Measurements from ENCODE around the gene ABHD2.
"Not testable (repeated sequence)": the region's sequence is repeated elsewhere in the genome, so short reads cannot be mapped to it uniquely, and the experiment has no call there.

The ABHD2 gene

DNA sequence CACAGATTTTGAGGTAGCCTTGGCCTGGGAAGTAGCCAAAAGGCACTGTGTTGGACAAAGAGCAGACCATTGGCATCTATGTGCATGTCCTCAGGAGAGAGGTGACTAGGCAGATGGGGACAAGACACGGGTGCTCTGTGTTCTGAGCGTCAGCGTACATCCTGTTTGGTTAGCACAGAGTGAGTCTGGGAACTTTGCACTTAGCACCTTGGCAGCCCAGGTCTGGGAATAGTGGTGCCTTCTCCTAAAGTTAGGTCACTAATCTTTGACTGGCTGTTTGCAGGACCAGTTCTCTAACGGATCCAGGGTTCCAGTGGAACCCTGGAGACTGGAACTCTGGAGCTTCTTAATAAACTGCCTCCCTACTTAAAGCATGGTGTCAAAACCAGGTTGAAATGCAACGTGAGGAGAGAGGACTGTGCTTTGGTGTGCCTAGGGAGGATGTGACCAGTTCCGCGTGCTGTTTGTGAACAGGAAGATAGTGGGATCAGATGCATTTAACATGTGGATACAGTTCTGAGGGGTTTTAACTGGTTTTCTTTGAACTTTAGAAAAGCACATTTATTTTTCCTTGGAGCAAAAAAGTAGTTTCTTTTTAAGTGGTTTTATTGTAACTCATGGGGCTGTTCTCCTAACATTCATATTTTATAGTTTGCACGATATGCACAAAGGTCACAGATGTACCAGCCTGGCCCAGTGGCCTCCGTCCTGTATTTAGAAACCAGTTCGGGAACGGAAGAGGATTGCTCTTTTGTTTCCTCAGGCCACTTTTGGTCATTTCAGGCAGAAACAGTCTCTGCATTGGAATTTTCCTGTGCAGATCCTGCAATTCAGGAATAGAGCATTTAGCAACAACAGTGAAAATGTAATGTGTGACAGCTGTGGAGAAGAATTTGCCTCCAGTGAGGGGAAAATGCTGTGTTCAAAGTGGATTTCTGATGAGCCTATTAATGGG is 48.8 kb downstream of the ABHD2 start:
- FAIRE-seq (no peak), DNase-seq (ENCODE audit: low spot score) (no peak)

DNA sequence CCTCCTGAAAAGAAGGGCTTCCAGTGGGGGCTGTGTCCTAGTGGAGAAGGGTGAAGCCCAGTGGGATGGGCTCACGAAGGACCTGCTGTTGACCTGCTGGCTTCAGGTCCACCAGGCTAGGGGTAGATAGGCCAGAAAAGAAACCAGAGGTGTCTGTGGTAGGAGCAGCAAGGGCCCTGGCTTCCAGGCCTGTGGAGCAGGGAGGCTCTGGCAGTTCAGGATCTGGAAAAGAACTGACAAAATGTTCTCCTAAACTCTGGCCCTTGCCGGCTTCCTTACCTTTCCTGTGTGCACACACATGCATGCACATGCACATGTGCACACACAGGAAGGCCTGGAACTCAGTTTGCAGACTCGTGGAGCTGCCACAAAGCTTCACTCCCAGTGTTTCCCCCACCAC is 49.7 kb downstream of the ABHD2 start:
- DNase-seq (ENCODE audit: low spot score) = no peak
- FAIRE-seq = no peak

DNA sequence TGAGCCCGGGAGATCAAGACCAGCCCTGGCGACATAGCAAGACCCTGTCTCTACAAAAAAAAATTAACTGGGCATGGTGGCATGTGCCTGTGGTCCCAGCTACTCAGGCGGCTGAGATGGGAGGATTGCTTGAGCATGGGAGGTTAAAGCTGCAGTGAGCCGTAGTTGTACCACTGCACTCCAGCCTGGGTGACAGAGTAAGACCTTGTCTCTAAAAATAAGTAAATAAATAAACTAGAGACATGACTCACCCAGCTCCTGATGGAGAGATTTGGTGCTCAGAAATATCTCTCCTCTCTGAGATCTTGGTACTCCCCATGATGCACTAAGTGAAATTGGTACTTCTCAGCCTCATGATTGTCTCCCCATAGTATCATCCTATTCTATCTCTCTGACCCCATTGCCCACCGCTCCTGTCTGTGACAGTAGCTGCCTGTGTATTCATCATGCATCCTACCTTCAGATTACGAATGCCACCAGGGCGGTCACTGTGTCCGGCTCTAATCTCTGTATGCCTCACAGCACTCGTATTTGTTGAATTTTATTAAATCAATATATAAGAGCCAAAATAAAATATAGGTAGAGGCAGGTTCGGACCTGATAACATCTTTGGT is 50.9 kb downstream of the ABHD2 start:
- no peak for DNase-seq (ENCODE audit: low spot score)
- FAIRE-seq = no peak

- no peak for DNase-seq (ENCODE audit: low spot score)
- FAIRE-seq = no peak
Measured at GRCh38 chr15:89139613-89140499, 51.6 kb downstream of the ABHD2 start.

DNA sequence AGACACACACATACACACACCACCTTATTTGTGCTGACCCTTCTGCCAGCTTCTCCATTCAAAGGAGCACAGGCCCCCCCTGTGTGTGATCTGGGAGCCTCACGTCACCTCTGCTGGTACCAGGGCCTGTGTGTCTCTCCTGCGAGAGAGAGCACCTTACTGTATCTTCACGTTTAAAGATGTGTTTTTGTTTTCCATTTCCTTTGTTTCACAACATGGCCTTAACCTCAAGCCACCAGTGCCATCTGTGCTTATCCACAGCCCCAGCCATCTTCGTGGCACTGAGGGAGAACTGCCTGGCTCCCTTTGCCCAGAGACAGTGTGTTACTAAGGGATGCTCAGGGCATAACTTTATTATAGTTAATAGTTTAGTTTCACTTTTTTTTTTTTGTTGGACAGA is 52.3 kb downstream of the ABHD2 start:
- no peak for FAIRE-seq

DNA sequence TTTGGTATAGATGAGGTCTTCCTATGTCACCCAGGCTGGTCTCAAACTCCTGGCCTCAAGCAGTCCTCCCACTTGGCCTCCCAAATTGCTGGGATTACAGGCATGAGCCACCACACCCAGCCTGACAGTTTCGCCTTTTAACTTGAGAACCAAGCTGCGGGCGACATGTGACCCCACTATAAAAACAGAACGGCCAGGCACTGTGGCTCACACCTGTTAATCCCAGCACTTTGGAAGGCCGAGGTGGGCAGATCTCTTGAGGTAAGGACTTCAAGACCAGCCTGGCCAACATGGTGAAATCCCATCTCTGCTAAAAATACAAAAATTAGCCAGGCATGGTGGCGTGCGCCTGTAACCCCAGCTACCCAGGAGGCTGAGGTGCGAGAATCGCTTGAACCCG is 52.9 kb downstream of the ABHD2 start:
- DNase-seq (ENCODE audit: low spot score) = not testable (repeated sequence)

More for the DNA sequence above, 52.3 kb downstream of the ABHD2 start:
- no peak for DNase-seq (ENCODE audit: low spot score)

GRCh38 chr15:89141885-89142284 is 53.6 kb downstream of the ABHD2 start:
- FAIRE-seq = no peak
- no peak for DNase-seq (ENCODE audit: low spot score)

More for the DNA sequence above, 52.9 kb downstream of the ABHD2 start:
- not testable (repeated sequence) for FAIRE-seq

- no peak for FAIRE-seq
- no peak for DNase-seq (ENCODE audit: low spot score)
Measured at GRCh38 chr15:89142423-89142822, 54.2 kb downstream of the ABHD2 start.

GRCh38 chr15:89143503-89144162 is 55.4 kb downstream of the ABHD2 start:
- DNase-seq (ENCODE audit: low spot score) = no peak
- no peak for FAIRE-seq

- DNase-seq (ENCODE audit: low spot score) (no peak), FAIRE-seq (no peak)
Measured at GRCh38 chr15:89144491-89144890, 56.2 kb downstream of the ABHD2 start.

- FAIRE-seq (no peak), DNase-seq (ENCODE audit: low spot score) (no peak)
Measured at GRCh38 chr15:89146366-89146765, 58.1 kb downstream of the ABHD2 start.

GRCh38 chr15:89148126-89148525 is 59.9 kb downstream of the ABHD2 start:
- FAIRE-seq (no peak), DNase-seq (ENCODE audit: low spot score) (no peak)

- no peak for DNase-seq (ENCODE audit: low spot score)
- no peak for FAIRE-seq
Measured at GRCh38 chr15:89149501-89150101, 61.3 kb downstream of the ABHD2 start.

DNA sequence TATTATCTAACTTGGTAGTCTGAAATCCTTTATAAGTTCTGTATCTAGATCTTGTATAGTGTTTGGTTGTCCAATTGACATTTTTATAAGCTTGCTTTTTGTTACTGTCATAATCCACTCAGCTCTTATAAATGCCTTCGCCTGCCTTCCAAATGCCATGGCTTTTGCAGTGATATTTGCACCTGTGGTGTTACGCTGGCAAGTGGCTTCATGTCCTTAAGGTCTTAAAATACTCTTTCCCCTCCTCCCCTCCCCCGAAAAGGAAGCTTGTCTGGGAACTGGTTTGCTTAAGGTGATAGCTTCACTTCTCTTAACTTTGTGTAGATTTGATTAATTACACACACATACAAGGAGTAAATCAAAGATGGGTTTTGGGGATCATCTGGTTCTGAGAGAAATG is 62.0 kb downstream of the ABHD2 start:
- FAIRE-seq = no peak
- no peak for DNase-seq (ENCODE audit: low spot score)

DNA sequence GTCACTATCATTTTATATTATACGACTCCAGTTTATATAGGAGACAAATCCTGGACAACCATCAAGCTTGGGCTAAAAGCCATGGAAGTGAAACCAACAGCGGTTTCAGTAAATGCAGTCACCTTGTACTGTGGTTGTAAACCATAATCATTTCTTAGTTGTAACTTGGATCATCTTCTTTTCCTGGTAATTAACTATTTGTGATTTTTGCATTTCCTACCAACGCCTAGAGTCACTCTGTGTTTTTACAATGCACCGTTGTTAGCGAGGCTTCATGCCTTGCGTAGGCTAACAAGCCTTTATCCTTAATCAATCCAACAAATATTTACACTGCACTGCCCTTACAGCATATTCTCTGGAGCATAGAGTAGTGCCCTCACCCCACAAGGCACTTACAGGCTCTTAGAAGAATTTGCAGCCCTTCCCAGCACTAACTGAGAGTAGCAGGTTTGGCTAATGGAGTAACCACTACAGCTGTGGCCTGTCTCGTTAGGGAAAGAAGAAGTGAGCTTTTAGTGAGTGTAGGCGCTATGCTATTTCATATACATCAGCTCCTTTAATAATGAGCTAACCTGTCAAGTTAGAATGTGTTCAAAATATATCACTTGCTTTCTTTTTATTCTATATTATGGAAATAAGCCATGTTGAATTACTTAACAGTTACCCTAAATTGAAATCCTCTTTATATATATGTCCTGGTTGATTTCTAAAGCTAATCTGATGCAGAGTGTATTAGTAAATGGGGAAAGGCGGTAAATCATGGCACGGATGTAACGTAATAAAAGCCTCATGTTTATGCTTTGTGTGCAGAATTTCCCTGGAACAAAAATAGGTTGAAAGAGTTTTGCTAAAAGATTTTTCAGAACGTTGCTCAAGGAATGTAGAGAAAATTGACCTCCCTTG is 62.8 kb downstream of the ABHD2 start:
- no peak for DNase-seq (ENCODE audit: low spot score)
- no peak for FAIRE-seq

- FAIRE-seq = no peak
- no peak for DNase-seq (ENCODE audit: low spot score)
Measured at GRCh38 chr15:89155122-89155521, 66.9 kb downstream of the ABHD2 start.

DNA sequence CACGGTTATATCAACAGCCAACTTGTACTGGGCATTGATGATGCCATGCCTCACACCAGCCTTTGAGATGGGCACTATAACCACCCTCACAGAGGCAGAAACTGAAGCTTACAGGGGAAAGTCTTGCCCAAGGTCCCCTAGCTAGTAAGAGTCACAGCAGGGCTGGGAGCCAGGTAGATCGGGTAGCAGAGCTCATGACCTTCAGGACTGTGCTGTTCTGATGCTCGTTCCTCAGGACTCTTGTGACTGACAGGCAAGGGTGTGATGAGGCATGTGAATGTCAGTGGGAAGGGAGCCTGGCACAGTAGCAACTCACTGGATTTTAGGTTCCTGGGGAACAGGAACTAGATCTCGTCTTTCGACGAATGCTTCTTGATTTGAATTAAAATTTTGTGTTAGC is 67.4 kb downstream of the ABHD2 start:
- no peak for FAIRE-seq
- no peak for DNase-seq (ENCODE audit: low spot score)

DNA sequence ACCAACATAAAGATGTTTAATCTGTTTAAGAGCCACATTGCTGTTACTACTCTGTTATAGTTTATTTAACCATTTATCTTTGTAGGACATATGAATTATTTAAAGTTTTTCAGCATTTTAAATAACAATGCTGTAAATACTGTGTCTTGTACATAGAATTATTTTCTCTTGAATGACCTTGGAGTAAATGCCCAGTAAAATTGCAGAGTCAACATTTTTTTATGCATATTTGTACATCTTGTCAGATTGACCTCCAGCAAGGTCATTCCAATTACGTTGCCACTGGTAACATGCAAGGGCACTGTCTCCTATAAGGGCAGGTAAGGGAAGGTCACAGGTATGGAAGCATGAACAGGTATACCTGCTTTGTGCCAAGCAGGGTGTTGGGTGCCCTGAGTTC is 68.8 kb downstream of the ABHD2 start:
- DNase-seq (ENCODE audit: low spot score) (no peak), FAIRE-seq (no peak)

- FAIRE-seq (no peak), DNase-seq (ENCODE audit: low spot score) (no peak)
Measured at GRCh38 chr15:89157918-89158564, 69.8 kb downstream of the ABHD2 start.

All from urothelium cell line (cell line).